ENCODE results near the gene PICALM. TPM values are rescaled to one million over a fixed set of nuclear protein-coding genes. Genes with fewer than 3 reads are reported as not detected.

The PICALM gene
- total and polyA plus RNA-seq, 2 of the 8 experiments (the other 6 are each of a cell fraction or from before 2014, with no cell fraction given) = 69.4 to 71.3 TPM

- Histone ChIP-seq H3K79me2 (ENCODE audit: control insufficient read depth in 1 of 2, insufficient read depth in 2 of 2, low read length in 2 of 2) (no peaks in the 10 kb centered on the region), H2BK5ac (ENCODE audit: low read depth, low read length) (no peak overlapping the region), H4K91ac (replicated peaks; ENCODE audit: insufficient read length, low read length) (no peak overlapping the region), H3K79me1 (ENCODE audit: low read depth, low read length) (no peaks in the 10 kb centered on the region), H2BK20ac (ENCODE audit: low read length) (no peak overlapping the region), H3K27me3 (replicated peaks in 1 of 4; ENCODE audit: control insufficient read depth in 3 of 4, extremely low read depth in 1 of 4, insufficient read depth in 3 of 4, low read length in 3 of 4) (no peaks in the 10 kb centered on the region), H3K36me3 (ENCODE audit: control insufficient read depth in 2 of 4, insufficient read depth in 4 of 4, low read length in 3 of 4) (no peaks in the 10 kb centered on the region), H2BK120ac (replicated peaks; ENCODE audit: low read depth, low read length) (no peak overlapping the region), H3K9ac (replicated peaks in 1 of 4; ENCODE audit: extremely low read depth in 1 of 4, low read depth in 3 of 4, low read length in 3 of 4) (no peak overlapping the region), H3K14ac (ENCODE audit: insufficient read length) (no peak overlapping the region), H4K8ac (ENCODE audit: extremely low read depth, insufficient read depth, low read length) (no peak overlapping the region), H2BK12ac (ENCODE audit: low read depth, low read length) (no peak overlapping the region), H3K27ac (ENCODE audit: low read depth, low read length) (no peak overlapping the region), H3K4me2 (ENCODE audit: insufficient read depth in 1 of 2, low read depth in 2 of 2, low read length in 2 of 2) (no peak overlapping the region), H2AFZ (ENCODE audit: low read length) (no peak overlapping the region), H3K4me1 (replicated peaks in 1 of 4; ENCODE audit: control insufficient read depth in 3 of 4, insufficient read depth in 4 of 4, low read length in 3 of 4) (no peaks in the 10 kb centered on the region), H3K4ac (replicated peaks; ENCODE audit: insufficient read length, low read depth, low read length) (no peak overlapping the region), H3K23me2 (ENCODE audit: low read depth, low read length) (no peaks in the 10 kb centered on the region), H4K5ac (ENCODE audit: insufficient read length, low read depth, low read length) (no peak overlapping the region), H4K20me1 (replicated peaks in 1 of 2; ENCODE audit: control insufficient read depth in 1 of 2, insufficient read depth in 2 of 2, low read length in 2 of 2) (no peaks in the 10 kb centered on the region), H3K18ac (ENCODE audit: extremely low read depth, low read length) (no peak overlapping the region), H2AK5ac (ENCODE audit: low read depth, low read length) (no peak overlapping the region), H2BK15ac (ENCODE audit: low read length) (no peak overlapping the region), H3K9me3 (ENCODE audit: insufficient read depth in 2 of 2, low read depth in 1 of 2, low read length in 1 of 2) (no peaks in the 10 kb centered on the region), H3K56ac (replicated peaks; ENCODE audit: insufficient read length, low read depth, low read length) (no peak overlapping the region), H3K4me3 (ENCODE audit: extremely low read depth in 1 of 4, insufficient read depth in 2 of 4, low read depth in 3 of 4, low read length in 4 of 4) (no peak overlapping the region), H3K23ac (ENCODE audit: insufficient read length) (no peak overlapping the region)
- TF ChIP-seq BRCA1 (IDR thresholded peaks at IDR 0.05; ENCODE audit: low read depth, low read length) = no peak
- no peak for TF ChIP-seq RAD21 (IDR thresholded peaks at IDR 0.05 in 1 of 2, conservative IDR thresholded peaks at IDR 0.05 in 1 of 2; ENCODE audit: low read depth in 2 of 2, low read length in 2 of 2)
- no peak for TF ChIP-seq SIX5 (IDR thresholded peaks at IDR 0.05; ENCODE audit: low read depth, low read length)
- ChIA-PET CTCF (ENCODE audit: partially characterized antibody) (interaction anchor here (1.1 kb wide), 1 partner anchor 106 kb away, joined by 5 read pairs; no protein-coding TSS in a partner anchor), POLR2A (ENCODE audit: partially characterized antibody) (no interaction called here)
- FAIRE-seq (no peak), DNase-seq (ENCODE audit: low read depth in 1 of 2, low spot score in 2 of 2) (no peak)
- 81% methylated on average over 2 of the region's 2 CpGs; no CpG with 5 or more reads in 1 of the 2 experiments for WGBS, 2 experiments (ENCODE audit: extremely low coverage in 1 of 2, insufficient coverage in 1 of 2, insufficient read length in 1 of 2, insufficient replicate concordance in 2 of 2, low coverage in 1 of 2, low lambda C conversion rate in 2 of 2, missing lambda C conversion rate in 1 of 2)
Measured at GRCh38 chr11:86087256-86087655, 18.4 kb upstream of the PICALM start.

Data from H1 (cell line).